HCT116 (cell line): ENCODE results near the gene RIT2. TPM values are rescaled to one million over a fixed set of nuclear protein-coding genes. Genes with fewer than 3 reads are reported as not detected.

Experiments
- ATAC-seq: fragments of 200-7000 bp; cut with Tn5 transposase; 2 replicates; pipeline ENCODE4 v1.9.1; 2020; ENCODE audit warnings: mild to moderate bottlenecking, moderate library complexity
- BruUV-seq: library from RNA; stranded (reverse); fragments of 400-500 nt; replicated peaks from 2 replicates; lab custom pipeline; 2021; lab: Mats Ljungman, UMichigan
- CTCF ChIA-PET: fragments of 300-600 bp; sonication (Branson Sonifier 250); formaldehyde crosslinking; loops from one replicate; lab custom pipeline; 2021; ENCODE audit warnings: antibody characterized with exemption; lab: Charles Lee
- POLR2A ChIA-PET: fragments of 300-600, 350-600 bp; sonication (Branson Sonifier 250); formaldehyde crosslinking; loops from one replicate; lab custom pipeline; 2021; ENCODE audit warnings: antibody characterized with exemption; lab: Charles Lee
- RAD21 ChIA-PET, 2 experiments: fragments of 300-600 bp; sonication (Branson Sonifier 250); formaldehyde crosslinking; loops; one replicate each; lab custom pipeline; 2023; ENCODE audit warnings: low total read pairs in 2 of 2; ENCODE audit not compliant: uncharacterized antibody in 2 of 2, unreplicated experiment in 2 of 2, low non-redundant PET in 1 of 2; lab: Charles Lee
- DNase-seq: peaks from one replicate; pipeline ENCODE4 v3.0.0-alpha.2; 2010; ENCODE audit warnings: low read depth, low spot score
- H2AFZ ChIP-seq: fragments of 200-600 bp; shearing (Covaris generic), sonication (generic); 2 replicates; pipeline ENCODE4 v1.6.1; 2017; ENCODE audit warnings: low read depth, mixed run types, mixed read lengths, antibody characterized with exemption, low read length; ENCODE audit not compliant: poor library complexity, severe bottlenecking
- H3K27ac ChIP-seq: 2 replicates; pipeline ENCODE4 v1.5.1; 2012; ENCODE audit warnings: low read depth, low read length
- H3K27me3 ChIP-seq: fragments of 200-600 bp; sonication (generic); 2 replicates; pipeline ENCODE4 v1.6.1; 2016; ENCODE audit warnings: mixed run types, low read length, mixed read lengths; ENCODE audit not compliant: insufficient read depth
- H3K36me3 ChIP-seq, 2 experiments: fragments of 200-500 bp in 1 of 2; fragments of 200-600 bp in 1 of 2; sonication (Bioruptor generic) in 1 of 2; sonication (generic) in 1 of 2; 2 replicates each; pipeline versions ENCODE4 v1.5.1 to v1.6.1; 2014 to 2016; ENCODE audit warnings: low read length in 2 of 2, inconsistent platforms in 1 of 2, mixed read lengths in 1 of 2, mixed run types in 1 of 2; ENCODE audit not compliant: insufficient read depth in 2 of 2, control insufficient read depth in 1 of 2
- H3K4me1 ChIP-seq, 2 experiments: fragments of 200-600 bp in 1 of 2; sonication (generic) in 1 of 2; 2 replicates each; pipeline versions ENCODE4 v1.5.1 to v1.6.1; 2012 to 2017; ENCODE audit warnings: low read length in 2 of 2, inconsistent platforms in 1 of 2, mild to moderate bottlenecking in 1 of 2, mixed read lengths in 1 of 2, mixed run types in 1 of 2, moderate library complexity in 1 of 2; ENCODE audit not compliant: insufficient read depth in 2 of 2, control insufficient read depth in 1 of 2
- H3K4me2 ChIP-seq: fragments of 200-600 bp; sonication (generic); 2 replicates; pipeline ENCODE4 v1.6.1; 2017; ENCODE audit warnings: mixed run types, low read length, mixed read lengths
- H3K4me3 ChIP-seq, 2 experiments: fragments of 200-600 bp in 1 of 2; sonication (generic) in 1 of 2; replicated peaks in 1 of 2; 2 replicates each; pipeline ENCODE4 v1.5.1; 2011 to 2016; ENCODE audit warnings: low read length in 2 of 2, control low read depth in 1 of 2, low read depth in 1 of 2, mild to moderate bottlenecking in 1 of 2, mixed read lengths in 1 of 2, mixed run types in 1 of 2
- H3K79me2 ChIP-seq: fragments of 200-600 bp; sonication (generic); 2 replicates; pipeline ENCODE4 v1.6.1; 2017; ENCODE audit warnings: mild to moderate bottlenecking, mixed run types, low read length, moderate library complexity, mixed read lengths; ENCODE audit not compliant: insufficient read depth
- H3K9ac ChIP-seq: fragments of 200-600 bp; sonication (generic); 2 replicates; pipeline ENCODE4 v1.6.1; 2016; ENCODE audit warnings: low read length, mixed read lengths
- H3K9me2 ChIP-seq: fragments of 200-600 bp; sonication (generic), shearing (Covaris generic); 2 replicates; pipeline ENCODE4 v1.6.1; 2017; ENCODE audit warnings: mixed run types, mild to moderate bottlenecking, moderate library complexity; ENCODE audit not compliant: insufficient read depth
- H3K9me3 ChIP-seq, 2 experiments: fragments of 200-500 bp in 1 of 2; fragments of 200-600 bp in 1 of 2; sonication (Bioruptor generic) in 1 of 2; sonication (generic) in 1 of 2; 2 replicates each; pipeline ENCODE4 v1.6.1; 2014 to 2017; ENCODE audit warnings: low read length in 2 of 2, mixed read lengths in 2 of 2, inconsistent platforms in 1 of 2, low read depth in 1 of 2, mild to moderate bottlenecking in 1 of 2, mixed run types in 1 of 2, moderate library complexity in 1 of 2; ENCODE audit not compliant: control insufficient read depth in 1 of 2, insufficient read depth in 1 of 2
- H4K20me1 ChIP-seq: fragments of 200-600 bp; sonication (generic), shearing (Covaris generic); 2 replicates; pipeline ENCODE4 v1.6.1; 2017; ENCODE audit warnings: mixed run types, mild to moderate bottlenecking, moderate library complexity; ENCODE audit not compliant: insufficient read depth
- ATF3 ChIP-seq: IDR thresholded peaks from 2 replicates; pipeline ENCODE4 v1.6.1; 2012
- CBX3 ChIP-seq: IDR thresholded peaks from 2 replicates; pipeline ENCODE4 v1.6.1; 2012; ENCODE audit warnings: low read depth
- CEBPB ChIP-seq: IDR thresholded peaks from 2 replicates; pipeline ENCODE4 v1.6.1; 2012; ENCODE audit warnings: low read depth
- CTCF ChIP-seq, 3 experiments: fragments of 200-600 bp in 1 of 3; sonication (generic) in 1 of 3; IDR thresholded peaks in 2 of 3; conservative IDR thresholded peaks in 1 of 3; 2 replicates each; pipeline ENCODE4 v1.5.1; 2012 to 2017; ENCODE audit warnings: low read depth in 2 of 3, low read length in 2 of 3, antibody characterized with exemption in 1 of 3, borderline replicate concordance in 1 of 3, control low read depth in 1 of 3, mild to moderate bottlenecking in 1 of 3, mixed read lengths in 1 of 3, mixed run types in 1 of 3, moderate library complexity in 1 of 3; ENCODE audit not compliant: insufficient read depth in 1 of 3
- EGR1 ChIP-seq: IDR thresholded peaks from 2 replicates; pipeline ENCODE4 v1.6.1; 2012; ENCODE audit warnings: low read depth
- ELF1 ChIP-seq: IDR thresholded peaks from 2 replicates; pipeline ENCODE4 v1.6.1; 2012; ENCODE audit warnings: low read depth, borderline replicate concordance
- EZH2 ChIP-seq: fragments of 200-600 bp; sonication (generic); IDR thresholded peaks from 2 replicates; pipeline ENCODE4 v1.6.1; 2017; ENCODE audit warnings: antibody characterized with exemption, mixed run types
- EZH2phosphoT487 ChIP-seq: fragments of 200-600 bp; IDR thresholded peaks from 2 replicates; pipeline ENCODE4 v1.6.1; 2018; ENCODE audit warnings: antibody characterized with exemption, borderline replicate concordance
- FOSL1 ChIP-seq: IDR thresholded peaks from 2 replicates; pipeline ENCODE4 v1.6.1; 2012; ENCODE audit warnings: low read depth
- JUND ChIP-seq: IDR thresholded peaks from 2 replicates; pipeline ENCODE4 v1.6.1; 2012
- MAX ChIP-seq: IDR thresholded peaks from 2 replicates; pipeline ENCODE4 v1.6.1; 2012
- POLR2A ChIP-seq: IDR thresholded peaks from 2 replicates; pipeline ENCODE4 v1.7.0; 2011; ENCODE audit warnings: borderline replicate concordance; ENCODE audit not compliant: insufficient read depth, insufficient read length; ENCODE audit errors: extremely low read depth
- RAD21 ChIP-seq: IDR thresholded peaks from 2 replicates; pipeline ENCODE4 v1.6.1; 2012; ENCODE audit warnings: low read depth, mild to moderate bottlenecking
- SRF ChIP-seq: IDR thresholded peaks from 2 replicates; pipeline ENCODE4 v1.6.1; 2012; ENCODE audit warnings: low read depth
- YY1 ChIP-seq: IDR thresholded peaks from 2 replicates; pipeline ENCODE4 v1.6.1; 2011; ENCODE audit warnings: low read length, low read depth, moderate library complexity, mild to moderate bottlenecking; ENCODE audit not compliant: insufficient replicate concordance; ENCODE audit errors: extremely low read depth
- ZBTB33 ChIP-seq: IDR thresholded peaks from 2 replicates; pipeline ENCODE4 v1.6.1; 2011; ENCODE audit warnings: mild to moderate bottlenecking, low read length, moderate library complexity; ENCODE audit not compliant: insufficient replicate concordance; ENCODE audit errors: extremely low read depth
- intact Hi-C: fragments of 100-400 bp; cut with micrococcal nuclease; formaldehyde crosslinking; loops from 2 replicates; pipeline ENCODE4 v1.10.0; 2022
- total RNA-seq: library from RNA; stranded (reverse); gene quantifications from one replicate; pipeline ENCODE4 v1.2.1, GENCODE V29; 2021; ENCODE audit not compliant: unreplicated experiment

The RIT2 gene
- total RNA-seq, 1 experiment from 2014 or later, result not detected

- H3K9ac ChIP-seq, result no peak overlapping the region
- ATAC-seq (no peak), DNase-seq (no peak)
- H2AFZ ChIP-seq, result no peak overlapping the region
- H3K27ac ChIP-seq, result no peak overlapping the region
- no peaks in the 10 kb centered on the region for H3K4me1 ChIP-seq
- H3K9me3 ChIP-seq, result peaks cover 6 to 19% of the 10 kb centered on the region in 2 experiments; a peak in 3 of 4 replicates
- H3K36me3 ChIP-seq, result no peaks in the 10 kb centered on the region
- H3K79me2 ChIP-seq, result no peaks in the 10 kb centered on the region
- H3K4me2 ChIP-seq, result no peak overlapping the region
- no peaks in the 10 kb centered on the region for H3K27me3 ChIP-seq
- CTCF ChIA-PET, result no interaction called here
- H3K4me3 ChIP-seq, result no peak overlapping the region
- intact Hi-C loops, result no loop called here
- H4K20me1 ChIP-seq, result no peaks in the 10 kb centered on the region
- POLR2A ChIA-PET, result no interaction called here
- BruUV-seq, result no TSS peak
- H3K9me2 ChIP-seq, result no peaks in the 10 kb centered on the region
- TF ChIP-seq ELF1 (no peak), EZH2phosphoT487 (no peak), CTCF (IDR thresholded peaks at IDR 0.05 in 2 of 3, conservative IDR thresholded peaks at IDR 0.05 in 1 of 3; ENCODE audit: borderline replicate concordance in 1 of 3, insufficient read depth in 1 of 3, low read depth in 2 of 3, low read length in 2 of 3) (no peak), ATF3 (no peak), SRF (no peak), CBX3 (no peak), CEBPB (no peak), EZH2 (no peak), MAX (no peak), RAD21 (no peak), ZBTB33 (no peak), FOSL1 (no peak), EGR1 (no peak), POLR2A (no peak), JUND (no peak), YY1 (no peak)
- RAD21 ChIA-PET, result no interaction called here
Measured at GRCh38 chr18:42828881-42829280, 286.6 kb downstream of the RIT2 start.
